Lung (tissue), 12 donors: ENCODE results near the gene PRDM13. TPM values are rescaled to one million over a fixed set of nuclear protein-coding genes. Genes with fewer than 3 reads are reported as not detected.
A peak's percentile ranks its signal among the peaks of the same experiment; 100 is the strongest.

Experiments
- ATAC-seq: fragments of 200-7000 bp; cut with Tn5 transposase; one replicate; pipeline ENCODE4 v1.9.1; 2020; ENCODE audit warnings: moderate number of reproducible peaks; ENCODE audit not compliant: insufficient read depth, low FRiP score
- DNase-seq, 3 donors: peaks; one replicate each; pipeline ENCODE4 v3.0.0-alpha.2; 2013 to 2017
- H3K27ac ChIP-seq, 2 donors: one replicate each; pipeline ENCODE4 v1.5.1; 2013; ENCODE audit warnings: mild to moderate bottlenecking in 2 of 2, moderate library complexity in 2 of 2, control low read depth in 1 of 2, inconsistent platforms in 1 of 2, low read depth in 1 of 2, low read length in 1 of 2
- H3K27me3 ChIP-seq, 3 donors: one replicate each; pipeline ENCODE4 v1.5.1; 2013; ENCODE audit warnings: low read length in 2 of 3; ENCODE audit not compliant: control insufficient read depth in 3 of 3, insufficient read depth in 3 of 3
- H3K36me3 ChIP-seq, 4 donors: one replicate each; pipeline ENCODE4 v1.5.1; 2013; ENCODE audit warnings: low read length in 4 of 4, mild to moderate bottlenecking in 1 of 4, moderate library complexity in 1 of 4; ENCODE audit not compliant: control insufficient read depth in 4 of 4, insufficient read depth in 4 of 4
- H3K4me1 ChIP-seq, 5 donors: one replicate each; pipeline ENCODE4 v1.5.1; 2013; ENCODE audit warnings: low read length in 5 of 5, mild to moderate bottlenecking in 2 of 5, moderate library complexity in 1 of 5; ENCODE audit not compliant: control insufficient read depth in 5 of 5, insufficient read depth in 5 of 5
- H3K4me3 ChIP-seq: one replicate; pipeline ENCODE4 v1.5.1; 2013; ENCODE audit warnings: mild to moderate bottlenecking, control low read depth, moderate library complexity
- H3K9ac ChIP-seq, 2 donors: one replicate each; pipeline ENCODE4 v1.5.1; 2013; ENCODE audit warnings: low read length in 2 of 2, control low read depth in 1 of 2; ENCODE audit not compliant: insufficient read depth in 1 of 2
- H3K9me3 ChIP-seq, 4 donors: one replicate each; pipeline ENCODE4 v1.5.1; 2013; ENCODE audit warnings: low read length in 3 of 4, mild to moderate bottlenecking in 1 of 4, moderate library complexity in 1 of 4; ENCODE audit not compliant: control insufficient read depth in 4 of 4, insufficient read depth in 3 of 4
- WGBS, 2 donors: extraction: QIAGEN DNeasy Blood & Tissue Kit; methylation state at CpG; one replicate each; pipeline ENCODE4 v1.1.7; 2013; 5-methylcytosine and 5-hydroxymethylcytosine counted together
- polyA plus RNA-seq, 2 donors: library from polyadenylated mRNA; stranded (reverse); fragments of 200-250 nt; gene quantifications; one replicate each; pipeline ENCODE4 v1.2.1, GENCODE V29; 2013
- total RNA-seq, 2 donors: library from RNA; depleted of rRNA in 1 of 2; stranded (reverse); fragments of >200 nt in 1 of 2; gene quantifications; one replicate each; pipeline ENCODE4 v1.2.1, GENCODE V29; 2014 to 2021
- TF ChIP-seq, protein P1 (sequence below): IDR thresholded peaks from 2 replicates; pipeline ENCODE4 v1.5.1; 2012; ENCODE audit warnings: mild to moderate bottlenecking; ENCODE audit errors: control extremely low read depth, extremely low read depth
- donor health status: control.
- donor health status: control.
- donor health status: Bipolar disorder and iron deficiency.
- donor health status: healthy.
- donor health status: DM: yes; HTN: yes; CAD: no.

PRDM13 gene
- total and polyA plus RNA-seq, 4 donors: not detected

DNA sequence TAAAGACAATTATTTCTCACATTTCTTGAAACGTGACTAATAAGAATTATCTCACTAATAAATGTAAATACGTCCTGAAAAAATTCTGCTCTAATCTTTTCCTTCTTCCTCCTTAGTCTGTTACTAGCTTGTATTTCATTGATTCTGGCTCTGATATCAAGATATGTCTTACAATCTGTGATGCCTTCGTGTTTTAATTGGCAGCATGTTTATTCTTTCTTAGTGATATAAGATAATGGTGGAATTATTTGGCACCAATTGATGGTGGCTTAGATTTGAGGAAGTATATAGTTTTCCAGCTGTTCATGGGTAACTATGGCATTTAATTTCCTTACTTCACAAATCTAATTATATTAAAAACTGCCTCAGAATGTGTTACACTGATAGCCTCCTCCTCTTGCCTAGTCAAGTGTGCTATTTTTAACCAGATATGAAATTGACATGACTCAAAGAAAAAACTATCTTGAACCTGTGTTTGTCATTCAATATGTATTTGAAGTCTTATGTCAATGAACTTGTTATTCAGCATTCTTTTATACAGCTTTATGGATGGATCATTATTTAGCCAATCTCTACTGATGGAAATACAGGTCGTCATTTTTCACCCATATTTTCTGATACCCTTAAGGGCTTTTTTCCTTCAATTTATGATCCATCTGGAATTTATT lies 43.4 kb upstream of the PRDM13 start:
- WGBS, 2 donors: 45 to 82% methylated on average over 4 of the region's 4 CpGs
- no peak for ATAC-seq

DNA sequence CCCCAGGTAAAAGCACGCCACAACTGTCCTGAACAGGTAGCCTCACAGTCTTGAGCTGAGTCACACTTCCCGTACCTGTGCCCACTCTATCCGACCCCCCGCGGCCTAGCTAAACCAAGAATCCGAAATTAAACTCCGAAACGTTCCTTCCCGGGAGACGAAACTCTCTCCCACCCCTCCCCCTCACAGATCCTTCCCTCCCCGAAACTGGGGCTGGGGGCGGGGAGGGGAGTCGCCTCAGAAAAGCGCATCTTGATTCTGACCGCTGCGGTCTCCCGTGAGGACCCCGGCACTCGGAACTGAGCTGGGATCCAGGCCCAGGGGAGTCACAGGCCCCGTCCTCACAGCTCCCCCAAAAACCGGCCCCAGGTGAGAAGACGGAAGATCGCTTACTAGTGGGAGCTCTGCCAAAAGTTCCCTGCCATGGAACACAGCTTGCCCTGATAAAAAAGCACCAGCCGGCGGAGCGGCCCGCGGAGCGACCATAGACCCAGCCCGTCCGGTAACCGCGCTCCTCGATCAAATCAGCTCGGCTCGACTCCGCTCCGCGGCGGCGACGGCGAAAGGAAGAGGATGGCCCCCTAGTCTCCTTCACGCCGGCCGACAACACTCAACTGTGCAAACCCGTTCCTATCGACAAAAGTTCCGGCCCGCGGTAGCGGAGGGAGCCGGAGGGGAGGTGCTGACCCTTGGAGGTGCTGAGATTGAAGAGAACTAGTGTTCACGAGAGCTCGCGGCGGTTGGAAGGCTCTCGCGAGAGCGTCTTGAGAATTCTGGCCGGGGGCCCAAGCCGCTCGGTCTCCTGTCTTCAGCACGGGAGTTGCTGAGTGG lies 38.3 kb upstream of the PRDM13 start, which contains the start of gene CCNC:
Gene CCNC (minus strand): TSS at position 558 of the 831 bp plus-strand sequence. CDS start 133 bp downstream, at position 425.
- H3K4me3 ChIP-seq: peak within 1 kb of the TSS; percentile 81
- peak within 1 kb of the TSS; percentile 89 to 95 for H3K9ac ChIP-seq
- H3K27me3 ChIP-seq: no peaks in the 10 kb centered on the region
- peaks cover 0 to 9% (median 5%) of the 10 kb centered on the region in 5 donors for H3K4me1 ChIP-seq
- peak; percentile 97 to 98 (median 98) for DNase-seq
- H3K27ac ChIP-seq: peak within 1 kb of the TSS; percentile 83 to 87
- TF ChIP-seq, protein P1, sequence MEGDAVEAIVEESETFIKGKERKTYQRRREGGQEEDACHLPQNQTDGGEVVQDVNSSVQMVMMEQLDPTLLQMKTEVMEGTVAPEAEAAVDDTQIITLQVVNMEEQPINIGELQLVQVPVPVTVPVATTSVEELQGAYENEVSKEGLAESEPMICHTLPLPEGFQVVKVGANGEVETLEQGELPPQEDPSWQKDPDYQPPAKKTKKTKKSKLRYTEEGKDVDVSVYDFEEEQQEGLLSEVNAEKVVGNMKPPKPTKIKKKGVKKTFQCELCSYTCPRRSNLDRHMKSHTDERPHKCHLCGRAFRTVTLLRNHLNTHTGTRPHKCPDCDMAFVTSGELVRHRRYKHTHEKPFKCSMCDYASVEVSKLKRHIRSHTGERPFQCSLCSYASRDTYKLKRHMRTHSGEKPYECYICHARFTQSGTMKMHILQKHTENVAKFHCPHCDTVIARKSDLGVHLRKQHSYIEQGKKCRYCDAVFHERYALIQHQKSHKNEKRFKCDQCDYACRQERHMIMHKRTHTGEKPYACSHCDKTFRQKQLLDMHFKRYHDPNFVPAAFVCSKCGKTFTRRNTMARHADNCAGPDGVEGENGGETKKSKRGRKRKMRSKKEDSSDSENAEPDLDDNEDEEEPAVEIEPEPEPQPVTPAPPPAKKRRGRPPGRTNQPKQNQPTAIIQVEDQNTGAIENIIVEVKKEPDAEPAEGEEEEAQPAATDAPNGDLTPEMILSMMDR: no peak
- H3K9me3 ChIP-seq: no peaks in the 10 kb centered on the region
- ATAC-seq: peak; percentile 99
- H3K36me3 ChIP-seq: peaks cover 0 to 4% (median 0%) of the 10 kb centered on the region in 4 donors
- 0 to 1% methylated on average over 63 to 64 of the region's 64 CpGs for WGBS, 2 donors

More for the DNA sequence above, 43.4 kb upstream of the PRDM13 start:
- H3K36me3 ChIP-seq: peaks cover 0 to 9% (median 3%) of the 10 kb centered on the region in 4 donors
- peaks cover 0 to 13% (median 6%) of the 10 kb centered on the region in 5 donors for H3K4me1 ChIP-seq
- no peak overlapping the region for H3K9ac ChIP-seq
- no peak overlapping the region for H3K4me3 ChIP-seq
- TF ChIP-seq, protein P1: no peak
- no peaks in the 10 kb centered on the region for H3K9me3 ChIP-seq
- no peak overlapping the region for H3K27ac ChIP-seq
- H3K27me3 ChIP-seq: no peaks in the 10 kb centered on the region
- no peak for DNase-seq

DNA sequence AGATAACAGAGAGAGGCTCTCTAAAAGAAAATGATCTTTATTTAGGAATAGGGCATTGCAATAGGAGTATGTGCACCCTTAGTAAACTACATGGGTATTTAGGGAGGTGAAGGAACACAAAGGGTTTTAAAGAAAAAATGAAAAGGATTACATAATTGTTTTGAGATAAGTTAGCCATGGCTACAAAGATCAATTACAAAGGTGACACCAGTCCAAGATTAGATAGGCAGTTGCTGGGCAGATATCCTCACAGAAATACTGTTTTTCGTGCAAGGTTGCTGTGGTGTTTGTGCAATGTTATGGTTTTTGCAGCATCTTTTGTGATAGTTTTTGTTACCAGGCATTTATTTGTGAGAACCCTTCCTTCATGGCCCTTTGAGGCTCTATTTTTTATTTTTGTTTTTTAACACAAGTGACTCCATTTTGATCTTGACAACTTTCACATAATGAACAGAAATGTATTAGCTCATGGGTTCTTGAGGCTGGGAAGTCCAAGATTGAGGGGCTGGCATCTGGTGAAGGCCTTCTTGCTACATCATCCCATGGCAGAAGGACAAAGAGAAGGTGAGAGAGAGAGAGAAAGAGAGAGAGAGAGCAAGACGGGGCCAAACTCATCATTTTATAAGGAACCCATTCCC lies 32.5 kb upstream of the PRDM13 start:
- Histone ChIP-seq H3K9ac (no peak overlapping the region), H3K9me3 (no peaks in the 10 kb centered on the region), H3K36me3 (no peaks in the 10 kb centered on the region), H3K27ac (no peak overlapping the region), H3K4me3 (no peak overlapping the region), H3K4me1 (no peaks in the 10 kb centered on the region), H3K27me3 (no peaks in the 10 kb centered on the region)
- TF ChIP-seq, protein P1: no peak
- 90 to 92% methylated on average over 2 of the region's 2 CpGs for WGBS, 2 donors
- no peak for DNase-seq
- no peak for ATAC-seq
